Measurements from ENCODE around the gene PRRC2A. TPM values are rescaled to one million over a fixed set of nuclear protein-coding genes. Genes with fewer than 3 reads are reported as not detected.

The PRRC2A gene
- total RNA-seq, 1 donor from 2014 or later, result 230 TPM

- intact Hi-C loops (cut with micrococcal nuclease), result no loop called here
Measured at GRCh38 chr6:31642798-31643570, 22.5 kb downstream of the PRRC2A start.

GRCh38 chr6:31643818-31644454 is 23.4 kb downstream of the PRRC2A start:
- intact Hi-C loops (cut with micrococcal nuclease), result no loop called here

- intact Hi-C loops (cut with micrococcal nuclease), result no loop called here
Measured at GRCh38 chr6:31645325-31645724, 24.8 kb downstream of the PRRC2A start.

- intact Hi-C loops (cut with micrococcal nuclease), result loop anchor here (1.0 to 5.0 kb wide), 17 partner anchors 9 to 1080 kb away; partner anchors contain the start of genes ABCF1, ABHD16A, C6orf47 and DDX39B
Measured at GRCh38 chr6:31651602-31652191, 31.2 kb downstream of the PRRC2A start.

- intact Hi-C loops (cut with micrococcal nuclease), result loop anchor here (1.0 to 5.0 kb wide), 17 partner anchors 7 to 1082 kb away; partner anchors contain the start of genes ABCF1, ABHD16A, C6orf47 and DDX39B
Measured at GRCh38 chr6:31652925-31653724, 32.6 kb downstream of the PRRC2A start.

- intact Hi-C loops (cut with micrococcal nuclease), result loop anchor here (5.0 kb wide), 3 partner anchors 157 to 543 kb away; partner anchors contain the start of gene MICB
Measured at GRCh38 chr6:31654574-31655348, 34.2 kb downstream of the PRRC2A start.

GRCh38 chr6:31655349-31656237 is 35.1 kb downstream of the PRRC2A start, which contains the start of gene APOM:
TSS of gene APOM (plus strand) at chr6:31655894. CDS start at chr6:31655967, 73 bp downstream.
- intact Hi-C loops (cut with micrococcal nuclease), result no loop called here

GRCh38 chr6:31657406-31658157 is 37.1 kb downstream of the PRRC2A start:
- intact Hi-C loops (cut with micrococcal nuclease), result no loop called here

- intact Hi-C loops (cut with micrococcal nuclease), result no loop called here
Measured at GRCh38 chr6:31658158-31658688, 37.7 kb downstream of the PRRC2A start.

- intact Hi-C loops (cut with micrococcal nuclease), result no loop called here
Measured at GRCh38 chr6:31658983-31659648, 38.6 kb downstream of the PRRC2A start.

GRCh38 chr6:31659649-31660380 is 39.3 kb downstream of the PRRC2A start:
- intact Hi-C loops (cut with micrococcal nuclease), result loop anchor here (1.0 to 10.0 kb wide), 3 partner anchors 8 to 1755 kb away; partner anchors contain the start of genes BAG6, CUTA, PHF1 and PSMB9

GRCh38 chr6:31660381-31661261 is 40.1 kb downstream of the PRRC2A start, which contains the start of gene C6orf47:
TSS of gene C6orf47 (minus strand) at chr6:31660778. CDS start at chr6:31659947, 831 bp downstream.
- intact Hi-C loops (cut with micrococcal nuclease), result loop anchor here (1.0 to 10.0 kb wide), 3 partner anchors 8 to 1754 kb away; partner anchors contain the start of genes BAG6, CUTA, PHF1 and PSMB9

GRCh38 chr6:31661262-31662123 is 41.0 kb downstream of the PRRC2A start:
- intact Hi-C loops (cut with micrococcal nuclease), result loop anchor here (10.0 kb wide), 2 partner anchors 1193 to 1753 kb away; partner anchors contain the start of genes CUTA, PHF1, PSMB9 and TAP1

- intact Hi-C loops (cut with micrococcal nuclease), result loop anchor here (10.0 kb wide), 2 partner anchors 1193 to 1753 kb away; partner anchors contain the start of genes CUTA, PHF1, PSMB9 and TAP1
Measured at GRCh38 chr6:31662124-31662723, 41.7 kb downstream of the PRRC2A start.
